Subcutaneous abdominal adipose tissue (tissue), 5 donors: ENCODE data around the gene TTLL11.
A peak's percentile ranks its signal among the peaks of the same experiment; 100 is the strongest.

Source experiments
- H3K27ac ChIP-seq: one replicate; pipeline ENCODE4 v1.7.0; 2013; ENCODE audit warnings: low read depth, mild to moderate bottlenecking, inconsistent platforms, low read length, moderate library complexity
- H3K27me3 ChIP-seq, 5 donors: one replicate each; pipeline ENCODE4 v1.7.0; 2013; ENCODE audit warnings: low read length in 5 of 5, inconsistent platforms in 1 of 5; ENCODE audit not compliant: control insufficient read depth in 5 of 5, insufficient read depth in 4 of 5
- H3K36me3 ChIP-seq, 5 donors: one replicate each; pipeline ENCODE4 v1.7.0; 2013; ENCODE audit warnings: low read length in 5 of 5; ENCODE audit not compliant: control insufficient read depth in 5 of 5, insufficient read depth in 5 of 5
- H3K4me1 ChIP-seq, 5 donors: one replicate each; pipeline ENCODE4 v1.7.0; 2013; ENCODE audit warnings: low read length in 5 of 5, mild to moderate bottlenecking in 3 of 5, moderate library complexity in 1 of 5; ENCODE audit not compliant: control insufficient read depth in 5 of 5, insufficient read depth in 5 of 5
- H3K4me3 ChIP-seq, 5 donors: one replicate each; pipeline ENCODE4 v1.7.0; 2013; ENCODE audit warnings: low read length in 5 of 5, low read depth in 1 of 5
- H3K9ac ChIP-seq, 5 donors: one replicate each; pipeline ENCODE4 v1.7.0; 2013; ENCODE audit warnings: low read length in 5 of 5, mild to moderate bottlenecking in 4 of 5, moderate library complexity in 3 of 5
- H3K9me3 ChIP-seq, 5 donors: one replicate each; pipeline ENCODE4 v1.7.0; 2013; ENCODE audit warnings: low read length in 5 of 5; ENCODE audit not compliant: control insufficient read depth in 5 of 5
- donor health status: healthy.
- donor health status: healthy.
- donor health status: healthy.
- donor health status: healthy.
- donor health status: healthy.

TTLL11 gene

DNA sequence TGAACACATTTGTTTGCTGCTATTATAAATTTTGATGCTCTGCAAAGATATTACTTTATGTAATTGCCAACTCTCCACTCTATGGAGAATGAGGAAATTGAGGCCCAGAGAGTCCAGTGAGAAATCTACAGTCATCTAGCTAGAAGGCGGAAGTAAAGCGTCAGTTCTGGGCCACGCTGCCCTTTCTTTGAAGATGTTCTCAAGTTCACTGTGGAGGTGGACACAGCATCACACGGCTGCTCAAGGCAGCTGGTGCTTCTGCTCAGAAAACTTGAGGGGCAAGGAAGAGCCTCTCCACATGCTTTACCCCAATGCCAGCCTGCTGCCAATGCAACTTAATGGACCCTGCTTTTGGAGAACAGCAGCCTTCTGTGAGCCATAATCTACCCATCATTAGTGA, 96.3 kb downstream of the TTLL11 start:
- Histone ChIP-seq H3K27ac (no peak overlapping the region), H3K4me1 (peaks cover 0 to 12% (median 9%) of the 10 kb centered on the region in 5 donors), H3K9ac (no peak overlapping the region), H3K36me3 (peaks cover 0 to 3% (median 0%) of the 10 kb centered on the region in 5 donors), H3K27me3 (no peaks in the 10 kb centered on the region), H3K9me3 (no peaks in the 10 kb centered on the region), H3K4me3 (no peak overlapping the region)

DNA sequence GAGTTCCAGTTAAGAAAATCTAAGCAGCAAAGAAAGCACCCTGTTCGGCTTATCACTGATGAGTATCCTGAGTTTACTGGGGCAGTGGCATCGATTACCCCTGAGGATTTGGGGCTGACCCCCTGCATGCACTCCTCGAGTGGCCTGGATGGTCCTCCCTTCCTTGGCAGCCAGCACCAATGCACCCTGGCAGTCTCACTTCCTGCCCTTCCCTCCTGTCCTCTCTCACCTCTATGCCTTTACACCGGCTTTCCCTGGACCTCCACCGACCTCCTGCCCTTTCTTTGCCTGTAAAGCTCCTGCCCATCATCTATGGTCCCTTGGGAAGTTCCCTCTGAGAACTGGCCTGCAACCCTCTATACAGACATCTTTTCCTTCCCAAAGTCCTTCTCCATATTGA, 97.1 kb downstream of the TTLL11 start:
- Histone ChIP-seq H3K4me3 (no peak overlapping the region), H3K9me3 (no peaks in the 10 kb centered on the region), H3K27me3 (no peaks in the 10 kb centered on the region), H3K36me3 (peaks cover 0 to 3% (median 0%) of the 10 kb centered on the region in 5 donors), H3K4me1 (peaks cover 0 to 12% (median 7%) of the 10 kb centered on the region in 5 donors), H3K27ac (no peak overlapping the region), H3K9ac (no peak overlapping the region)

GRCh38 chr9:121992571-121993212, 100.4 kb downstream of the TTLL11 start:
- Histone ChIP-seq H3K9me3 (no peaks in the 10 kb centered on the region), H3K27ac (no peak overlapping the region), H3K4me1 (peaks cover 0 to 4% (median 3%) of the 10 kb centered on the region in 5 donors), H3K27me3 (no peaks in the 10 kb centered on the region), H3K36me3 (peaks cover 0 to 8% (median 5%) of the 10 kb centered on the region in 5 donors), H3K4me3 (no peak overlapping the region), H3K9ac (peak overlapping the region in 1 of 5 donors; percentile 15)

- no peaks in the 10 kb centered on the region for H3K9me3 ChIP-seq
- H3K4me3 ChIP-seq: no peak overlapping the region
- H3K4me1 ChIP-seq: no peaks in the 10 kb centered on the region
- no peak overlapping the region for H3K9ac ChIP-seq
- H3K27ac ChIP-seq: no peak overlapping the region
- H3K27me3 ChIP-seq: no peaks in the 10 kb centered on the region
- H3K36me3 ChIP-seq: peaks cover 0 to 8% (median 5%) of the 10 kb centered on the region in 5 donors
Observed at GRCh38 chr9:121991307-121991661, 101.8 kb downstream of the TTLL11 start.

DNA sequence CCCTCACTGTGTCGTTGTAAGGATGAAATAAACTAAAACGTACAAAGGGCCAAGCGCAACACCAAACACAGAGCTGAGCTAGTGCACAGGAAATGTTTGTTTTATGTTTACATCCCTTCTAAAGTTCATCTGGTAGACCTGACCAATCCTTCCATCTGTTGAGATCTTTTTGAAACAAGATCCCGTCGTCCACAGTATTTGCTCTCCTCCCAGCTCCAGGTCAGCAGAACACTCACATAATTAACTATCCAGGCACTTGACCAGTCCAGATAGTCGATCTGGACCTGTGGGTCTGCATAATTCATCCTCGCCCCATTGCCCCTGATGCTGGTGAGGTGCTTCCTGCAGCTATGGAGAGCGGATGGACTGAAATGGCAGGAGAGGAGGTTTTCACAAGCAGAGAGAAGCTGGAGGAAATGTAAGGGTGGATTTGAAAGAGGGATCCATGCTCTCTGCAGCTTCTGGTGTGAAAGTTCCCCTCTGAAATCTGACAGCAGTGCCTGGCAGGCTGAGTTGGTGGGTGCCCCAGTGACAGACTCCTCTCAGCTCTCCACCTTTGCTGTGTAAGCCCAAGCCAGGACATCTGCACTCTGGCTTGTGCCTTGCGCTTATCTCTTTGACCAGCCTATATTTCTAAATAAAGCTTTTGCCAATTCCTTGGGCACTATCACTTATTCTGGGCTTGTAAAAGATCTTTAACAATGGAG, 102.4 kb downstream of the TTLL11 start:
- Histone ChIP-seq H3K36me3 (peaks cover 0 to 8% (median 5%) of the 10 kb centered on the region in 5 donors), H3K27ac (no peak overlapping the region), H3K9me3 (no peaks in the 10 kb centered on the region), H3K27me3 (no peaks in the 10 kb centered on the region), H3K4me1 (no peaks in the 10 kb centered on the region), H3K4me3 (no peak overlapping the region), H3K9ac (no peak overlapping the region)

DNA sequence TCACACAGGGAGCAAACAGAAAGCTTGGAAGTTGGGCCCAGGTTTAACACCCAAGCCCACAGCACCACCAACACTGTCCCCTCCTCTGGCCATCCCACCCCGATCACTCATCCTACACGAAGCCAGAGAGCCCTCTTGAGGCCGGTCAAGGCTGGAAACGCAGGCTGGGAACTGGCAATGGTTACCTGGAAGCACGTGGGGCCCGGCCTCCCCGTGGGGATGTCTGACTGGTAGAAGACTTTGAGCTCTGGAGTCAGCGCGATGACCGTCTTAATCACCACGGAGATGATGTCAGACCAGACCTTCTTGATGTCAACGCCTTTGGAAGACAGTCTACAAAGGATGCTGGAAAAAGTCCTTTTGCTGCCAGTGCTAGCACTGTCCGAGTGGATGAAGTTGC, 104.1 kb downstream of the TTLL11 start:
- Histone ChIP-seq H3K4me3 (no peak overlapping the region), H3K9ac (no peak overlapping the region), H3K9me3 (no peaks in the 10 kb centered on the region), H3K27me3 (no peaks in the 10 kb centered on the region), H3K4me1 (peaks cover 0 to 4% (median 0%) of the 10 kb centered on the region in 5 donors), H3K27ac (no peak overlapping the region), H3K36me3 (peaks cover 0 to 8% (median 5%) of the 10 kb centered on the region in 5 donors)

DNA sequence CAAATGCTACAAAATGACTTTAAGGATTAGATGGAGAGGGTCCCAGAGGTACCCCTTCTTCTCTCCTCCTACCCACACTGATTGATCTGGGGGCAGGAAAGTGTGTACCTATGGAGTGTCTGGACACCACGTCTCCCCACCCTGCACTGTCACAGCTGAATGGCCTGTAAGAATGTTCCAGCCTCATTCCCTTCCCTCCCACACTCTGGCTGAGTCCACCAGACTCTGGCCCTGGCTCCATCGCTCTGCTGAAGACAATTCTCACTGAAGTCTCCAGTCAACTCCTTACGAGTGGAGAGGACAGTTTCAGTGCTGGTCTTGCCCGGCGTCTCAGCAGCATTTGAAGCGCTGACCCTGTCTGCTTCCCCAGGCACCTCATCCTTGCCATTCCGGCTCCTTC, 105.8 kb downstream of the TTLL11 start:
- Histone ChIP-seq H3K27ac (no peak overlapping the region), H3K36me3 (peaks cover 0 to 8% (median 4%) of the 10 kb centered on the region in 5 donors), H3K27me3 (no peaks in the 10 kb centered on the region), H3K4me3 (no peak overlapping the region), H3K9me3 (no peaks in the 10 kb centered on the region), H3K9ac (no peak overlapping the region), H3K4me1 (peaks cover 0 to 4% (median 0%) of the 10 kb centered on the region in 5 donors)

- Histone ChIP-seq H3K27ac (no peak overlapping the region), H3K4me3 (no peak overlapping the region), H3K27me3 (no peaks in the 10 kb centered on the region), H3K9me3 (peaks cover 0 to 9% (median 6%) of the 10 kb centered on the region in 5 donors), H3K9ac (no peak overlapping the region), H3K36me3 (peaks cover 0 to 8% (median 4%) of the 10 kb centered on the region in 5 donors), H3K4me1 (peaks cover 0 to 4% (median 0%) of the 10 kb centered on the region in 5 donors)
Observed at GRCh38 chr9:121985792-121986494, 107.2 kb downstream of the TTLL11 start.

DNA sequence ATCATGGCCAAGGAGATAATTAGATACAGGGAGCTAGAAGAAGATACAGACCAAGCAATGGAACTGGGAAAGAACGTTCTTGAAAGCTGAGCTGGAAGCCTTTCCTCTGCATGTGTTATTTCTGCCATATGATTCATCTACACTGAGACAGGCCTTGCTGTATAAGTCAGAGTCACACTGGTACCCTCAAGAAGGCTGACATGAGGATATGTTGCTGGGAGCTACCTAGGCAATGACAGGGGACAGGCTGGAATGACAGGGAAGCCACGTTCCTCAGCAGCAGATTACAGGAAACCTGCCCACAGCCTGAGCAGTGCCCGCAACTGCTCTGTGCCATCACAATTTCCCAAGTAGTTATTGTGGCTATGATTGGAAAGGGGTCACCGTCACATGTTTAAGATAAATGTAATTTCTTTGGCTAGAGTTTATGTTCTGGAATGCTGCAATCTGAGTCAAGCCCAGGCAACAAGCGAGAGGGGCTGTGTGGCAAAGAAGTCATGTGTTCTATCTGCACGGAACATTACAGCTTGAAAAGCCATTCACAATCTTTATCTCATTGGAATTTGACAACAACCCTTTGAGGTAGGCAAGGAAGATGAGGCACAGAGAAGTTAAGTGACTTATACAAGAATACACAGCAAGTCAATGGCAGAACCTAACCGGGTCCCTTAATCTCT, 108.2 kb downstream of the TTLL11 start:
- Histone ChIP-seq H3K9me3 (peaks cover 0 to 13% (median 6%) of the 10 kb centered on the region in 5 donors), H3K36me3 (peaks cover 2 to 5% (median 4%) of the 10 kb centered on the region in 5 donors), H3K9ac (no peak overlapping the region), H3K4me3 (no peak overlapping the region), H3K4me1 (peaks cover 0 to 4% (median 0%) of the 10 kb centered on the region in 5 donors), H3K27me3 (no peaks in the 10 kb centered on the region), H3K27ac (no peak overlapping the region)
